Measurements from ENCODE around the gene RLN1.

Gene RLN1

GRCh38 chr9:5288591-5288990 is 51.1 kb downstream of the RLN1 start:
- no peak for TF ChIP-seq CTCF (conservative IDR thresholded peaks at IDR 0.05; ENCODE audit: low read depth, low read length)
- no peak for DNase-seq (ENCODE audit: low read depth)
- no peak overlapping the region for H3K4me3 ChIP-seq (ENCODE audit: low read length)

- no peak for TF ChIP-seq CTCF (conservative IDR thresholded peaks at IDR 0.05; ENCODE audit: low read depth, low read length)
- DNase-seq (ENCODE audit: low read depth), result no peak
- H3K4me3 ChIP-seq (ENCODE audit: low read length), result no peak overlapping the region
These were observed 53.4 kb downstream of the RLN1 start for GRCh38 chr9:5286262-5286661.
